Heart right ventricle (tissue), 16 donors: ENCODE measurements around the gene GALM. TPM values are rescaled to one million over a fixed set of nuclear protein-coding genes. Genes with fewer than 3 reads are reported as not detected.
A peak's percentile ranks its signal among the peaks of the same experiment; 100 is the strongest.

ENCODE experiments used
- ATAC-seq, 8 donors: fragments of 200-7000 bp; cut with Tn5 transposase; one replicate each; pipeline ENCODE4 v1.9.1; 2020; ENCODE audit warnings: mild to moderate bottlenecking in 8 of 8, moderate library complexity in 8 of 8, moderate number of reproducible peaks in 1 of 8
- DNase-seq, 2 donors: peaks; one replicate each; pipeline ENCODE4 v3.0.0-alpha.2; 2020
- H3K27ac ChIP-seq, 10 donors: fragments of 200-600 bp; sonication (generic) in 2 of 10; one replicate each; pipeline versions ENCODE4 v1.5.0 to v1.8.0; 2020 to 2022; ENCODE audit warnings: mild to moderate bottlenecking in 3 of 10
- H3K27me3 ChIP-seq, 7 donors: fragments of 200-600 bp; one replicate each; pipeline ENCODE4 v1.8.0; 2021 to 2022; ENCODE audit warnings: mild to moderate bottlenecking in 2 of 7
- H3K36me3 ChIP-seq, 9 donors: fragments of 200-600 bp; sonication (generic) in 1 of 9; one replicate each; pipeline versions ENCODE4 v1.5.0 to v1.8.0; 2020 to 2022; ENCODE audit warnings: mild to moderate bottlenecking in 2 of 9
- H3K4me1 ChIP-seq, 9 donors: fragments of 200-600 bp; sonication (generic) in 1 of 9; one replicate each; pipeline versions ENCODE4 v1.5.0 to v1.8.0; 2020 to 2022; ENCODE audit warnings: mild to moderate bottlenecking in 4 of 9
- H3K4me3 ChIP-seq, 10 donors: fragments of 200-600 bp; sonication (generic) in 2 of 10; one replicate each; pipeline versions ENCODE4 v1.5.0 to v1.8.0; 2020 to 2022; ENCODE audit warnings: mild to moderate bottlenecking in 7 of 10, moderate library complexity in 2 of 10
- H3K9me3 ChIP-seq, 11 donors: fragments of 200-600 bp in 10 of 11; sonication (generic) in 2 of 11; one replicate each; pipeline versions ENCODE4 v1.5.0 to v1.8.0; 2013 to 2022; ENCODE audit warnings: mild to moderate bottlenecking in 2 of 11, control low read depth in 1 of 11, moderate library complexity in 1 of 11
- CTCF ChIP-seq, 9 donors: fragments of 200-600 bp; sonication (generic) in 2 of 9; IDR thresholded peaks; one replicate each; pipeline versions ENCODE4 v1.5.0 to v1.8.0; 2021 to 2022; ENCODE audit warnings: antibody characterized with exemption in 9 of 9, mild to moderate bottlenecking in 5 of 9, moderate library complexity in 1 of 9
- WGBS, 2 donors: extraction: QIAGEN DNeasy Blood & Tissue Kit; methylation state at CpG; one replicate each; pipeline ENCODE4 v1.1.7; 2013; ENCODE audit warnings: inconsistent platforms in 1 of 2; 5-methylcytosine and 5-hydroxymethylcytosine counted together
- intact Hi-C, 10 donors: fragments of 100-400 bp; cut with DNase I; formaldehyde crosslinking; loops; one replicate each; pipeline versions ENCODE4 v1.11.1 to v1.14.2; 2022
- polyA plus RNA-seq, 2 donors: library from polyadenylated mRNA; stranded (reverse); fragments of 200-250 nt; gene quantifications; one replicate each; pipeline ENCODE4 v1.2.3, GENCODE V29; 2013
- total RNA-seq, 10 donors: library from RNA; stranded (reverse); fragmentation: NEBNext Ultra II Directional in 3 of 10; extraction: Animal tissue kit (Norgen Biotek cat#: 25700) in 3 of 10; gene quantifications; one replicate each; pipeline versions ENCODE4 v1.2.1 to v1.2.4, GENCODE V29; 2021 to 2023
- donor health status: Arrhythmogenic right ventricular cardiomyopathy.
- donor health status: ischemic (EF 13 %, LVEDD 7.1; RV severe dilation, severe dysfunction).
- donor health status: healthy with polysubstance abuse.
- donor health status: DM: no; HTN: yes; CAD: no.
- donor health status: DM: no; HTN: no; CAD: no.
- donor health status: ischemic (EF 25% LVEDD 6.9; RV normal size, moderate dysfunction).
- donor health status: ischemic (EF 25% LVEDD 5.7; RV mildly dilated, moderate dysfunction).
- donor health status: healthy.
- donor health status: DM: yes; HTN: yes; CAD: no.
- donor health status: Ischemic cardiomyopathy.
- donor health status: ischemic (EF 35%, LVEDD 5.7; RV mildly dilated, moderate dysfunction).
- donor health status: nonischemic (EF 11% LVEDD 7.7; RV severe dilation, severe dysfunction).
- donor health status: DM: yes; HTN: yes; CAD: no.
- donor health status: PGD.
- donor health status: ischemic (EF 29% LVEDD 5.4; RV normal size, mild dysfunction).
- donor health status: nonischemic (EF 23%, LVEDD 6.1; RV moderate dilation, normal function).

GALM gene
- total and polyA plus RNA-seq, 12 donors, result 6.5 to 18.6 (median 11.0) TPM

DNA sequence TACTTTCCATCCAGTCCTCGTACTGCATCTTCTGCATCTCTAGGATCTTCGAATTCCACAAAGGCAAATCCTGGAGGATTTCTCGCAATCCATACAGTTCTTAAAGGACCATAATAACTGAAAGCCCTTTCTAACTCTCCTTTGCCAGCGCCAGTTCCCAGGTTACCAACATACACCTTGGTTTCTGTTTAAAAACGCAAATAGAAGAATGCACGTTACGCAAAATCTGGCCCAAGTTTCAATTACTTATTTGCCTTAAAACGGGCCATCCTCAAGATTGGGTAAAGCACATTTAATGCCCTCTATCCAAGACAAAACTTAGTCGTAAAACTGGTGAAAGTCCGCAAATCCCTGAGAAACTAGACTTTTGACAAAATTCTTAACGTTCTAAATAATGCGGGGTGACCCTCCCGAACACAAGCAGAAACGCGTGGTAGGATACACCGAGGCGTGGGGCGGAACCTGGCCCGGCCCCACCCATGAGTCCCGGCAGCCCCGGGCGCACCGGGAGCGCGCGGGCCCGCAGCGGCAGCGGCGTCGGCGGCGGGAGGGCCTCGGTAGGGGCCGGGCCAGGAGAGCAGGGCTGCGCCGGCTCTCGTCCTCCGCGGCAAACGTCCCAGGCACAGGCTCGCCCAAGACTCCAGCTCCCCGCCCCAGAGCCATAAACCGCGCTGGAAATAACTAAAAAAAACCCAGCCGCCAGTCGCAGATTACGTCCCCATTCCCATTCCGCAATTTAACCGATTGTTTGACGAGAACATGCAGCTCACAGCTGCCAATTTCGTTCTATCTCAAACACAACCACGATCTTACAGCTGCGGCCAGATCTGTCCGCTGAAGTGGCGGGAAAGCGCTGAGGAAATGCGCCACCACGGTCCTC lies 84.3 kb downstream of the GALM start:
- Histone ChIP-seq H3K4me3 (peak overlapping the region; percentile 64 to 94 (median 85)), H3K27me3 (no peaks in the 10 kb centered on the region), H3K36me3 (peaks cover 0 to 49% (median 38%) of the 10 kb centered on the region in 9 donors), H3K4me1 (peaks cover 8 to 68% (median 47%) of the 10 kb centered on the region in 9 donors), H3K27ac (peak overlapping the region; percentile 90 to 100 (median 98)), H3K9me3 (no peaks in the 10 kb centered on the region)
- ATAC-seq (peak; percentile 72 to 86 (median 78)), DNase-seq (peak; percentile 61 to 65)
- WGBS, 2 donors, result 0% methylated on average over 59 of the region's 59 CpGs
- intact Hi-C loops, result loop anchor here in 1 of 10 donors (2.0 kb wide), 1 partner anchor 147 kb away; the partner anchor contains the start of gene HNRNPLL
- no peak for TF ChIP-seq CTCF (IDR thresholded peaks at IDR 0.05)

DNA sequence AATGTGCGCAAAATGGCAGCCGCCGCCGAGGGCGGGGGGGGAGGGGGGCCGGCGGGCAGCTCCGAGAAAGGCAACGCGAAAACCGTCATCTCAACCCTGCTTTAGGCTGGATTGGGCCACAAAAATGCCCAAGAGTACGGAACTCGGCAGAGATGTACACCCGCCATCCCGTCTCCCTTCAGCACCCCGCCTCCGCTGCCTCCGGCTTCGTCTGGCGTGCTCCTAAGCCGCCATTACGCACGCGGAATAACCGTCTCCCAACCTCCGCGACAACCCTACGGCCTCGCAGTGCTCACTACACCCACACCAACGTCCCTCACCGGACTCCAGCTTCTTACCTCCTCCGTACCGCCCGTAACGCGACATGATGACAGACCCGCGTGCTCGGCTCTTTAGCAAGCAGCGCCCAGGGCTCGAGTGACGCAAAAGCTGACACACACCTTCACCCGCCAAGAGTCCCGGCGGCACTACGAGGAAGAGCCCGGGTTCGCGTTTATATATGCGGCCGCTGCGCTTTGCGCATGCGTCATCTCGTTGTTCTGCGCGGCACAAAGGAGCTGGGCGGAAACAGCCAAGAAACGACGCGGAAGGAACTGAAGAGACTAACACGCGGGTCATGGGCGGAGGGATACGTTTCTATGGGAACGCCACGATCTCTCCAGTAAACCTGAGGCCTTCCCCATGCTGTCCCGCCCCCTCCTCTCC lies 85.1 kb downstream of the GALM start, which contains the start of gene SRSF7:
Gene SRSF7 (minus strand): TSS at position 471 of the 705 bp plus-strand sequence. CDS start 105 bp downstream, at position 366.
- ATAC-seq, result peak; percentile 91 to 97 (median 94)
- peak within 1 kb of the TSS; percentile 64 to 94 (median 85) for H3K4me3 ChIP-seq
- peaks cover 8 to 60% (median 42%) of the 10 kb centered on the region in 9 donors for H3K4me1 ChIP-seq
- H3K36me3 ChIP-seq, result peaks cover 0 to 41% (median 30%) of the 10 kb centered on the region in 9 donors
- intact Hi-C loops, result loop anchor here in 1 of 10 donors (2.0 kb wide), 1 partner anchor 148 kb away; the partner anchor contains the start of gene HNRNPLL
- 0% methylated on average over 65 to 68 of the region's 68 CpGs for WGBS, 2 donors
- no peaks in the 10 kb centered on the region for H3K9me3 ChIP-seq
- H3K27ac ChIP-seq, result peak within 1 kb of the TSS; percentile 90 to 100 (median 98)
- DNase-seq, result peak; percentile 97 to 98
- no peak for TF ChIP-seq CTCF (IDR thresholded peaks at IDR 0.05)
- no peaks in the 10 kb centered on the region for H3K27me3 ChIP-seq

GRCh38 chr2:38751596-38752410 lies 85.9 kb downstream of the GALM start:
- WGBS, 2 donors, result 28 to 30% methylated on average over 18 of the region's 18 CpGs
- ATAC-seq (peak in 1 of 8 donors; percentile 2), DNase-seq (no peak)
- Histone ChIP-seq H3K4me1 (peaks cover 8 to 53% (median 36%) of the 10 kb centered on the region in 9 donors), H3K27me3 (no peaks in the 10 kb centered on the region), H3K9me3 (no peaks in the 10 kb centered on the region), H3K27ac (peak overlapping the region; percentile 90 to 100 (median 98)), H3K4me3 (peak overlapping the region; percentile 64 to 94 (median 85)), H3K36me3 (peaks cover 0 to 34% (median 22%) of the 10 kb centered on the region in 9 donors)
- intact Hi-C loops, result loop anchor here in 1 of 10 donors (2.0 kb wide), 1 partner anchor 149 kb away; the partner anchor contains the start of gene HNRNPLL
- TF ChIP-seq CTCF (IDR thresholded peaks at IDR 0.05), result no peak
